SK-N-SH treated with all-trans-retinoic acid at 6 μM for 48 hours (cell line): ENCODE measurements around the gene ZNF446.

Experiments
- ARNTL ChIP-seq: fragments of 450-650 bp; formaldehyde crosslinking; IDR thresholded peaks from 2 replicates; pipeline ENCODE4 v1.5.0; 2020; ENCODE audit warnings: low read depth, mild to moderate bottlenecking, moderate library complexity, borderline replicate concordance
- OSR1 ChIP-seq: fragments of 250-450 bp; sonication (Bioruptor Pico); IDR thresholded peaks from 2 replicates; pipeline ENCODE4 v1.8.0; 2022; ENCODE audit warnings: moderate library complexity, mild to moderate bottlenecking, inconsistent platforms
- SNAI2 ChIP-seq: fragments of 250-450 bp; sonication (Bioruptor Pico); IDR thresholded peaks from 2 replicates; pipeline ENCODE4 v1.5.0; 2020; ENCODE audit warnings: mild to moderate bottlenecking, moderate library complexity

- TF ChIP-seq OSR1 (CRISPR knock-in tag) (no peak), SNAI2 (CRISPR knock-in tag) (no peak), ARNTL (CRISPR knock-in tag) (no peak)
Measured at GRCh38 chr19:58468216-58468839, 7.8 kb upstream of the ZNF446 start.
